HG03103 (cell line): ENCODE measurements around the gene RAB11FIP3.

Source experiments
- ATAC-seq: cut with Tn5 transposase; IDR thresholded peaks from one replicate; pipeline ENCODE4 v1.9.1; 2021; ENCODE audit warnings: low read depth; ENCODE audit not compliant: unreplicated experiment

Gene RAB11FIP3

GRCh38 chr16:561957-562938, 136.8 kb downstream of the RAB11FIP3 start:
- ATAC-seq, result no peak

- ATAC-seq, result no peak
Observed at GRCh38 chr16:563072-563644, 137.7 kb downstream of the RAB11FIP3 start.

DNA sequence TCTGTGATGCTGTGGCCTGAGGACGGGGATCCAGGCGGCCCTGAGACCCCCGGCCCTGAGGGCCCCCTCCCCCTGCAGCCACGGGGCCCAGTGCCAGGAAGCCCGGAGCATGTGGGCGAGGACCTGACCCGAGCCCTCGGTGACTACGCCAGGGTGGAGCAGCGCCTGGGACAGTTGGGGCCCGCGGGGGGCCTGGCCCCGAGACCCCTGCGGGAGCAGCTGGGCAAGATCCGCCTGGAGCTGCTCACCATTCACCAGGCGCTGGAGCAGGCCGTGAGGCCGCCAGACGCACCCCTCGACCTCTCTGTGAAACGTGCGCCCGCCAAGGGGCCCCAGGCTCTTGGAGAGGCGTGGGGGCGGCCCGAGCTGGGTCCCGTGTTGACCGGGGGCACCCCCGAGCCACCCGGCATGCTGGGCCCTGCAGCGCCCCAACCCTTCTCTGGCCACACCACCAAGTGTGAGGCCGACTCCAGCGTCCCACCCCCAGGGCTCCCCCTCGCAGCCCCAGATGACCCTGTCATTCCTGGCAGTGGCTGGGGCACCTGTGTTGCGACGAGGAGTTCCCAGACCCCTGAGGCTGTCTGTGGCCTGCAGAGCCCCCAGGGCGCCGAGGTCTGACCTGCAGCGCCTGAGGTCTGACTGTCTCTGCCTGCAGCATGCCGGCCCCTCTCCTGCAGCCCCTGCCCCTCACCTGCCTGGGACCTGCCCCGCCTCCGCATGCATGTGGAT, 139.4 kb downstream of the RAB11FIP3 start:
- ATAC-seq, result no peak

- ATAC-seq, result no peak
Observed at GRCh38 chr16:565419-566330, 140.2 kb downstream of the RAB11FIP3 start.

DNA sequence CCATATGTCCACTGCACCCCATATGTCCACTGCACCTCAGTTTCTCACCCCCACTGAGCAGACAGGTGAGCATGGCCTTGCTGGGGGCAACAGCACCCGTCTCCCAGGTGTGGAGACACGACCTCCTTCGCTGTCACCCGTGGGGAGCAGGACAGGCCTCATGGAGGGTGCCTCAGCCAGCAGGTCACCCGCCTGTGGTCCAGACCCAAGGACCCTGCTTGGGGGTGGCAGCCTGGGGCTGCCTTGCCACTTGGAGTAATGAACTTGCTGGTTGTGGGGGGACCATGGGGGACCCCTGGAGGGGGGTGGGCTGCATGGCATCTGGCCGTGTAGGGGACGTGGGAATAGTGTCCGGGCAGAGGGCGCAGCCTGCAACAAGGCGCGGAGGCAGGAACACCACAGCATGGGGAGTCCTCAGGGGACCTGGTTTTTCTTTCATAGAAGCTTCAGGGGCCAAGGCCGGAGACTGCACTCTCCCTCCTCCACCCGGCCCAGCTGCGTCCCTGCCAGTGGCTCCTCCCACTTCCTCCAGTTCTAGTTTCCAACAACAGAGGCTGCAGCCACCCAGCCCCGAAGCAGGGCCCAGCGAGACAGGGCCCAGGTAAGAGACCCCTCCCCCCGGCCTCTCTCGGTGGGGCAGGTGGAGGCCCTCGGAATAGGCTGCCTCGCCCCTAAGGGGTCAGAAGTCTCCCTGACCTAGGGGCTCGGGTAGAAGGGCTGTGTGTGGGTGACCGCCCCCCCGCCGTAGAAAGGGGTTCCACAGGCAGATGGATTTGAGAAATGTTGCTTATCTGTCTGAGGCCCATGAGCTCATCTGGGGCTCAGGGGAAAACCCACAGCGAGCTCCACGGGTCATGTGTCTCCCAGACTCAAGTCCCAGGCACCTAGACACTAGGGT, 141.3 kb downstream of the RAB11FIP3 start, which contains the start of gene NHLRC4:
TSS of gene NHLRC4 (plus strand) at position 531 of the 898 bp plus-strand sequence. CDS start 1,043 bp downstream, outside the sequence.
- ATAC-seq, result peak; percentile 43

- ATAC-seq, result no peak
Observed at GRCh38 chr16:567373-568256, 142.2 kb downstream of the RAB11FIP3 start.

- ATAC-seq, result no peak
Observed at GRCh38 chr16:568401-569258, 143.2 kb downstream of the RAB11FIP3 start.

GRCh38 chr16:569445-570254, 144.2 kb downstream of the RAB11FIP3 start, which contains the start of gene PIGQ:
TSS of gene PIGQ (plus strand) at chr16:569968. CDS start at chr16:574075, 4,107 bp downstream.
- no peak for ATAC-seq
